ENCODE measurements around the gene IQSEC1.

Gene IQSEC1

GRCh38 chr3:12967606-12968351 lies 105.5 kb downstream of the IQSEC1 start:
- H3K9ac ChIP-seq (ENCODE audit: low read depth in 1 of 2, low read length in 2 of 2), result peak overlapping the region in 1 of 2 donors; percentile 82
- no peaks in the 10 kb centered on the region for H3K36me3 ChIP-seq (ENCODE audit: control insufficient read depth in 2 of 2, insufficient read depth in 2 of 2, low read length in 2 of 2)
- H3K27me3 ChIP-seq (ENCODE audit: control insufficient read depth in 2 of 2, insufficient read depth in 2 of 2, low read length in 2 of 2), result no peaks in the 10 kb centered on the region
- peak overlapping the region; percentile 72 to 76 for H3K4me3 ChIP-seq (ENCODE audit: low read length in 2 of 2)
- peak overlapping the region in 1 of 2 donors; percentile 43 for H3K27ac ChIP-seq (ENCODE audit: low read depth in 2 of 2, low read length in 2 of 2)
- H3K9me3 ChIP-seq (ENCODE audit: control insufficient read depth in 2 of 2, low read length in 2 of 2), result no peaks in the 10 kb centered on the region
- peaks cover 41 to 47% of the 10 kb centered on the region in 2 donors for H3K4me1 ChIP-seq (ENCODE audit: control insufficient read depth in 2 of 2, insufficient read depth in 2 of 2, low read length in 2 of 2)

- Histone ChIP-seq H3K9me3 (ENCODE audit: control insufficient read depth in 2 of 2, low read length in 2 of 2) (no peaks in the 10 kb centered on the region), H3K4me3 (ENCODE audit: low read length in 2 of 2) (peak overlapping the region; percentile 72 to 76), H3K27me3 (ENCODE audit: control insufficient read depth in 2 of 2, insufficient read depth in 2 of 2, low read length in 2 of 2) (no peaks in the 10 kb centered on the region), H3K9ac (ENCODE audit: low read depth in 1 of 2, low read length in 2 of 2) (peak overlapping the region; percentile 63 to 82), H3K36me3 (ENCODE audit: control insufficient read depth in 2 of 2, insufficient read depth in 2 of 2, low read length in 2 of 2) (no peaks in the 10 kb centered on the region), H3K27ac (ENCODE audit: low read depth in 2 of 2, low read length in 2 of 2) (peak overlapping the region in 1 of 2 donors; percentile 43), H3K4me1 (ENCODE audit: control insufficient read depth in 2 of 2, insufficient read depth in 2 of 2, low read length in 2 of 2) (peaks cover 46 to 51% of the 10 kb centered on the region in 2 donors)
Observed at GRCh38 chr3:12966847-12967605, 106.2 kb downstream of the IQSEC1 start.

- H3K27me3 ChIP-seq (ENCODE audit: control insufficient read depth in 2 of 2, insufficient read depth in 2 of 2, low read length in 2 of 2), result no peaks in the 10 kb centered on the region
- peak overlapping the region; percentile 63 to 82 for H3K9ac ChIP-seq (ENCODE audit: low read depth in 1 of 2, low read length in 2 of 2)
- peaks cover 51 to 55% of the 10 kb centered on the region in 2 donors for H3K4me1 ChIP-seq (ENCODE audit: control insufficient read depth in 2 of 2, insufficient read depth in 2 of 2, low read length in 2 of 2)
- H3K4me3 ChIP-seq (ENCODE audit: low read length in 2 of 2), result peak overlapping the region; percentile 72 to 76
- H3K9me3 ChIP-seq (ENCODE audit: control insufficient read depth in 2 of 2, low read length in 2 of 2), result no peaks in the 10 kb centered on the region
- H3K27ac ChIP-seq (ENCODE audit: low read depth in 2 of 2, low read length in 2 of 2), result no peak overlapping the region
- no peaks in the 10 kb centered on the region for H3K36me3 ChIP-seq (ENCODE audit: control insufficient read depth in 2 of 2, insufficient read depth in 2 of 2, low read length in 2 of 2)
Observed at GRCh38 chr3:12965999-12966846, 107.0 kb downstream of the IQSEC1 start.

GRCh38 chr3:12964711-12965612 lies 108.3 kb downstream of the IQSEC1 start:
- Histone ChIP-seq H3K9me3 (ENCODE audit: control insufficient read depth in 2 of 2, low read length in 2 of 2) (no peaks in the 10 kb centered on the region), H3K27ac (ENCODE audit: low read depth in 2 of 2, low read length in 2 of 2) (peak overlapping the region; percentile 43 to 53), H3K27me3 (ENCODE audit: control insufficient read depth in 2 of 2, insufficient read depth in 2 of 2, low read length in 2 of 2) (no peaks in the 10 kb centered on the region), H3K4me1 (ENCODE audit: control insufficient read depth in 2 of 2, insufficient read depth in 2 of 2, low read length in 2 of 2) (peaks cover 55 to 59% of the 10 kb centered on the region in 2 donors), H3K9ac (ENCODE audit: low read depth in 1 of 2, low read length in 2 of 2) (peak overlapping the region in 1 of 2 donors; percentile 17), H3K36me3 (ENCODE audit: control insufficient read depth in 2 of 2, insufficient read depth in 2 of 2, low read length in 2 of 2) (peaks cover 0 to 2% of the 10 kb centered on the region in 2 donors), H3K4me3 (ENCODE audit: low read length in 2 of 2) (peak overlapping the region in 1 of 2 donors; percentile 5)

GRCh38 chr3:12963922-12964701 lies 109.1 kb downstream of the IQSEC1 start:
- Histone ChIP-seq H3K9me3 (ENCODE audit: control insufficient read depth in 2 of 2, low read length in 2 of 2) (no peaks in the 10 kb centered on the region), H3K27me3 (ENCODE audit: control insufficient read depth in 2 of 2, insufficient read depth in 2 of 2, low read length in 2 of 2) (no peaks in the 10 kb centered on the region), H3K27ac (ENCODE audit: low read depth in 2 of 2, low read length in 2 of 2) (peak overlapping the region in 1 of 2 donors; percentile 53), H3K4me3 (ENCODE audit: low read length in 2 of 2) (no peak overlapping the region), H3K4me1 (ENCODE audit: control insufficient read depth in 2 of 2, insufficient read depth in 2 of 2, low read length in 2 of 2) (peaks cover 55 to 63% of the 10 kb centered on the region in 2 donors), H3K36me3 (ENCODE audit: control insufficient read depth in 2 of 2, insufficient read depth in 2 of 2, low read length in 2 of 2) (peaks cover 0 to 2% of the 10 kb centered on the region in 2 donors), H3K9ac (ENCODE audit: low read depth in 1 of 2, low read length in 2 of 2) (no peak overlapping the region)

- H3K27ac ChIP-seq (ENCODE audit: low read depth in 2 of 2, low read length in 2 of 2), result no peak overlapping the region
- H3K4me3 ChIP-seq (ENCODE audit: low read length in 2 of 2), result no peak overlapping the region
- no peaks in the 10 kb centered on the region for H3K9me3 ChIP-seq (ENCODE audit: control insufficient read depth in 2 of 2, low read length in 2 of 2)
- peaks cover 55 to 61% of the 10 kb centered on the region in 2 donors for H3K4me1 ChIP-seq (ENCODE audit: control insufficient read depth in 2 of 2, insufficient read depth in 2 of 2, low read length in 2 of 2)
- no peaks in the 10 kb centered on the region for H3K27me3 ChIP-seq (ENCODE audit: control insufficient read depth in 2 of 2, insufficient read depth in 2 of 2, low read length in 2 of 2)
- peaks cover 0 to 2% of the 10 kb centered on the region in 2 donors for H3K36me3 ChIP-seq (ENCODE audit: control insufficient read depth in 2 of 2, insufficient read depth in 2 of 2, low read length in 2 of 2)
- H3K9ac ChIP-seq (ENCODE audit: low read depth in 1 of 2, low read length in 2 of 2), result no peak overlapping the region
Observed at GRCh38 chr3:12963231-12963896, 109.9 kb downstream of the IQSEC1 start.

- H3K4me3 ChIP-seq (ENCODE audit: low read length in 2 of 2), result no peak overlapping the region
- no peak overlapping the region for H3K9ac ChIP-seq (ENCODE audit: low read depth in 1 of 2, low read length in 2 of 2)
- H3K4me1 ChIP-seq (ENCODE audit: control insufficient read depth in 2 of 2, insufficient read depth in 2 of 2, low read length in 2 of 2), result peaks cover 50 to 56% of the 10 kb centered on the region in 2 donors
- H3K27ac ChIP-seq (ENCODE audit: low read depth in 2 of 2, low read length in 2 of 2), result no peak overlapping the region
- H3K9me3 ChIP-seq (ENCODE audit: control insufficient read depth in 2 of 2, low read length in 2 of 2), result no peaks in the 10 kb centered on the region
- peaks cover 0 to 2% of the 10 kb centered on the region in 2 donors for H3K36me3 ChIP-seq (ENCODE audit: control insufficient read depth in 2 of 2, insufficient read depth in 2 of 2, low read length in 2 of 2)
- no peaks in the 10 kb centered on the region for H3K27me3 ChIP-seq (ENCODE audit: control insufficient read depth in 2 of 2, insufficient read depth in 2 of 2, low read length in 2 of 2)
Observed at GRCh38 chr3:12962292-12962691, 110.9 kb downstream of the IQSEC1 start.

GRCh38 chr3:12961697-12962036 lies 111.6 kb downstream of the IQSEC1 start:
- Histone ChIP-seq H3K9me3 (ENCODE audit: control insufficient read depth in 2 of 2, low read length in 2 of 2) (no peaks in the 10 kb centered on the region), H3K4me1 (ENCODE audit: control insufficient read depth in 2 of 2, insufficient read depth in 2 of 2, low read length in 2 of 2) (peaks cover 45 to 52% of the 10 kb centered on the region in 2 donors), H3K36me3 (ENCODE audit: control insufficient read depth in 2 of 2, insufficient read depth in 2 of 2, low read length in 2 of 2) (peaks cover 0 to 2% of the 10 kb centered on the region in 2 donors), H3K27me3 (ENCODE audit: control insufficient read depth in 2 of 2, insufficient read depth in 2 of 2, low read length in 2 of 2) (no peaks in the 10 kb centered on the region), H3K9ac (ENCODE audit: low read depth in 1 of 2, low read length in 2 of 2) (no peak overlapping the region), H3K4me3 (ENCODE audit: low read length in 2 of 2) (no peak overlapping the region), H3K27ac (ENCODE audit: low read depth in 2 of 2, low read length in 2 of 2) (no peak overlapping the region)
